CD4-positive, alpha-beta T cell treated with Interleukin-17A for 1 hour (primary cell): Measurements from ENCODE around the gene LSM3.

Experiments used
- DNase-seq: peaks from one replicate; pipeline ENCODE4 v3.0.0-alpha.2; 2020

The LSM3 gene

DNA sequence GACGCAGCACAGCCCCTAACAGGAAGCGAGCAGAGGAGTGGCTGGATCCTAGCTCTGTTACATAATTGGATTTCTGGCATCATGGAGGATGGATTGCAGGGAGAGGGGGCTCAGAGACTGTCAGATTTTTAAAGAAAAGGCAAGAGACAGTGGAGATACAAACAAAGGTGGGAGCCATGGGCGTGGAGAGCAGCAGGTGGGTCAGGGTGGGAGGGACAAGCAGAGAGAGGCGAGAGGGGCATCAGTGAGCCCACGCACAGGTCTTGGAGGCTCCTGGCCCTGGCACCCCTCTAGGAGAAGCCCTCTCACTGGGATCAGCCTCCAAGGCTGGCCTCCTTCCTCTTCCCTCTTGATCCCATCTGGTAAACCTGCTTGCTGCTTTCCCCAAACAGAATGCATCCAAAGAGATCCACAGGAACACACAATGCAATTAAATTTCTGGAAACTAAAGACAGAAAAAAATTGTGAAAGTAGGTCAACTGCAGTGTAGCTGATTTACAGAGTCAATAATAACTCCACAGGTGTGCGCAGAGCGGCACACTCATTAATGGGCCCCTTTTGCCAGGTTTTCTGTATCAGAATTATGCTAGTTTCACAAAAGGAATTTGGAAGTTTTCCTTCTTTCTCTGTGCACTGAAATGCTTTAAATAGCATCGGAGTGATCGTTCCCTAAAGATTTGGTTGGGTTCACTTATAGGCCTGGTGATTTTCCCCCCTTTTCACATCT, 66.1 kb downstream of the LSM3 start:
- no peak for DNase-seq

GRCh38 chr3:14245248-14245639, 66.6 kb downstream of the LSM3 start:
- DNase-seq, result no peak

- DNase-seq, result no peak
Measured at GRCh38 chr3:14245822-14246221, 67.2 kb downstream of the LSM3 start.

GRCh38 chr3:14246414-14246813, 67.8 kb downstream of the LSM3 start:
- DNase-seq, result no peak

GRCh38 chr3:14248477-14248848, 69.8 kb downstream of the LSM3 start:
- DNase-seq, result no peak

DNA sequence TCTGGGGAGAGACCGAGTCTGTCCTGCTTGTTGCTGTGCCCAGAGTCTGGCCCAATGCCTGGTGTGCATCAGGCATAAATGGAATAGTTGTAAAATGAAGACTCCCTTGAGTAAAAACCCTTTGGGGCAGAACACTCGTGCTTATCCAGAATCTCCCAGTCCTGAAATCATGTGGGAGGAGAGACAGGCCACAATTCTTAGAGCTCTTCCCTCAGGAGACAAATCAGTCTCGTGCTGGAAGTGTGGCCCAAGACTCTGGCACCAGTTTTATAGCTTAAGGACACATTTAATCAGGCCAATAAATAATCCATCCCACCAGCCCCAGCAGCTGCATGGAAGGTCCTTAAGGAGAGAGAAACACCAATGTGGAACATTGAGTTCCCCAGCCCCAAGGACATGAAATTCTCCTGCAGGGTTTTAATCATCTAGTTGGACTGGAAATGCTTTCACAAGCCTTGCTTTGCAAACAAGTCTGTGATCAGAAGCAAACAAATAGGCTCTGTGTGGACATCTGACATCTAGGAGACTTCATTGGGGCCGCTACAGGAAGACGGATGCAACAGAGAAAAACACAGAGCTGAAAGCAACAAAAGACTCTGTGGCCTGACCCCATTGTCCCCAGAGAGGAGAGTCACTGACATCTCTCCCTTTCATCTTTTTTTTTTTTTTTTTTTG, 70.4 kb downstream of the LSM3 start:
- no peak for DNase-seq
